HG03103 (cell line): ENCODE measurements around the gene TPSB2.
"Not testable (repeated sequence)": the region's sequence is repeated elsewhere in the genome, so short reads cannot be mapped to it uniquely, and the experiment has no call there.

ENCODE experiments used
- ATAC-seq: cut with Tn5 transposase; IDR thresholded peaks from one replicate; pipeline ENCODE4 v1.9.1; 2021; ENCODE audit warnings: low read depth; ENCODE audit not compliant: unreplicated experiment

TPSB2 gene

GRCh38 chr16:1189455-1189854 is 40.5 kb downstream of the TPSB2 start:
- ATAC-seq: no peak

GRCh38 chr16:1188432-1189189 is 41.4 kb downstream of the TPSB2 start:
- no peak for ATAC-seq

- ATAC-seq: not testable (repeated sequence)
Observed at GRCh38 chr16:1185460-1186207, 44.4 kb downstream of the TPSB2 start.

- ATAC-seq: no peak
Observed at GRCh38 chr16:1184980-1185379, 45.0 kb downstream of the TPSB2 start.

- ATAC-seq: no peak
Observed at GRCh38 chr16:1184156-1184868, 45.7 kb downstream of the TPSB2 start.

GRCh38 chr16:1182950-1183907 is 46.8 kb downstream of the TPSB2 start:
- ATAC-seq: no peak

GRCh38 chr16:1182316-1182671 is 47.7 kb downstream of the TPSB2 start:
- no peak for ATAC-seq

GRCh38 chr16:1181404-1182315 is 48.3 kb downstream of the TPSB2 start:
- no peak for ATAC-seq

- no peak for ATAC-seq
Observed at GRCh38 chr16:1180549-1181403, 49.2 kb downstream of the TPSB2 start.
